Activated CD4-positive, alpha-beta T cell treated with anti-CD3 and anti-CD28 coated beads for 48 hours (primary cell): ENCODE measurements around the gene DTD2.
"Not testable (repeated sequence)": the region's sequence is repeated elsewhere in the genome, so short reads cannot be mapped to it uniquely, and the experiment has no call there.

Source experiments
- DNase-seq: peaks from one replicate; pipeline ENCODE4 v3.0.0-alpha.2; 2020

The DTD2 gene

GRCh38 chr14:31456841-31457664 is at the start of gene DTD2:
DTD2 (minus strand) TSS chr14:31457506; CDS start chr14:31457393, 113 bp downstream.
- peak; percentile 93 for DNase-seq

GRCh38 chr14:31505411-31505810 is 48.1 kb upstream of the DTD2 start:
- no peak for DNase-seq

- no peak for DNase-seq
Observed at GRCh38 chr14:31501870-31502269, 44.6 kb upstream of the DTD2 start.

- DNase-seq = no peak
Observed at GRCh38 chr14:31492759-31493498, 35.6 kb upstream of the DTD2 start.

GRCh38 chr14:31489691-31490090 is 32.4 kb upstream of the DTD2 start:
- no peak for DNase-seq

GRCh38 chr14:31487886-31488285 is 30.6 kb upstream of the DTD2 start, which contains the start of gene GPR33:
GPR33 (minus strand) TSS chr14:31488039; CDS start chr14:31483965, 4,074 bp downstream.
- no peak for DNase-seq

GRCh38 chr14:31486764-31487163 is 29.5 kb upstream of the DTD2 start:
- no peak for DNase-seq

- DNase-seq = no peak
Observed at GRCh38 chr14:31484754-31485153, 27.4 kb upstream of the DTD2 start.

GRCh38 chr14:31480156-31480555 is 22.9 kb upstream of the DTD2 start:
- no peak for DNase-seq

GRCh38 chr14:31479027-31479426 is 21.7 kb upstream of the DTD2 start:
- no peak for DNase-seq

- DNase-seq = no peak
Observed at GRCh38 chr14:31477248-31477647, 19.9 kb upstream of the DTD2 start.

- DNase-seq = no peak
Observed at GRCh38 chr14:31476131-31476866, 19.0 kb upstream of the DTD2 start.

GRCh38 chr14:31466554-31466953 is 9.2 kb upstream of the DTD2 start:
- DNase-seq = no peak

GRCh38 chr14:31465111-31465510 is 7.8 kb upstream of the DTD2 start:
- DNase-seq = no peak

GRCh38 chr14:31462450-31462849 is 5.1 kb upstream of the DTD2 start:
- DNase-seq = not testable (repeated sequence)

GRCh38 chr14:31461545-31461944 is 4.2 kb upstream of the DTD2 start:
- no peak for DNase-seq

GRCh38 chr14:31457665-31458659 is 656 bp upstream of the DTD2 start:
- DNase-seq = no peak

GRCh38 chr14:31449971-31450610 is 7.2 kb downstream of the DTD2 start:
- DNase-seq = no peak

- no peak for DNase-seq
Observed at GRCh38 chr14:31449136-31449535, 8.2 kb downstream of the DTD2 start.

- no peak for DNase-seq
Observed at GRCh38 chr14:31445703-31446102, 11.6 kb downstream of the DTD2 start.

GRCh38 chr14:31442284-31442683 is 15.0 kb downstream of the DTD2 start:
- DNase-seq = no peak
